DMS53 (cell line): ENCODE measurements around the gene TAF3.

Source experiments
- DNase-seq: peaks from one replicate; lab custom pipeline; 2025; lab: John Stamatoyannopoulos, UW

The TAF3 gene

GRCh38 chr10:7811000-7811399, 7.3 kb upstream of the TAF3 start:
- peak; percentile 45 for DNase-seq

- DNase-seq: peak; percentile 71
Observed at GRCh38 chr10:7811743-7812142, 6.6 kb upstream of the TAF3 start.

- DNase-seq: peak; percentile 36
Observed at GRCh38 chr10:7813481-7813880, 4.8 kb upstream of the TAF3 start.

GRCh38 chr10:7817576-7817975, 729 bp upstream of the TAF3 start:
- DNase-seq: peak; percentile 48

- DNase-seq: no peak
Observed at GRCh38 chr10:7817984-7818294, 366 bp upstream of the TAF3 start.

GRCh38 chr10:7819121-7819460, 786 bp downstream of the TAF3 start:
- DNase-seq: peak; percentile 64

- no peak for DNase-seq
Observed at GRCh38 chr10:7824251-7824650, 5.9 kb downstream of the TAF3 start.

- peak; percentile 45 for DNase-seq
Observed at GRCh38 chr10:7826971-7827370, 8.7 kb downstream of the TAF3 start.

GRCh38 chr10:7829289-7829834, 11.1 kb downstream of the TAF3 start:
- no peak for DNase-seq

GRCh38 chr10:7832060-7832459, 13.8 kb downstream of the TAF3 start:
- DNase-seq: no peak

GRCh38 chr10:7833210-7833609, 14.9 kb downstream of the TAF3 start:
- DNase-seq: no peak

GRCh38 chr10:7834262-7834661, 16.0 kb downstream of the TAF3 start:
- DNase-seq: no peak

- no peak for DNase-seq
Observed at GRCh38 chr10:7836571-7836970, 18.3 kb downstream of the TAF3 start.

- no peak for DNase-seq
Observed at GRCh38 chr10:7846591-7846990, 28.3 kb downstream of the TAF3 start.

GRCh38 chr10:7853226-7853842, 35.0 kb downstream of the TAF3 start:
- no peak for DNase-seq

GRCh38 chr10:7853890-7854289, 35.6 kb downstream of the TAF3 start:
- peak; percentile 15 for DNase-seq

GRCh38 chr10:7855205-7855604, 36.9 kb downstream of the TAF3 start:
- no peak for DNase-seq

GRCh38 chr10:7856678-7857077, 38.4 kb downstream of the TAF3 start:
- no peak for DNase-seq

- no peak for DNase-seq
Observed at GRCh38 chr10:7857262-7857661, 39.0 kb downstream of the TAF3 start.

- DNase-seq: no peak
Observed at GRCh38 chr10:7861509-7862120, 43.3 kb downstream of the TAF3 start.

GRCh38 chr10:7862121-7862514, 43.8 kb downstream of the TAF3 start:
- no peak for DNase-seq

GRCh38 chr10:7866176-7866575, 47.9 kb downstream of the TAF3 start:
- no peak for DNase-seq

- DNase-seq: peak; percentile 66
Observed at GRCh38 chr10:7872041-7872442, 53.7 kb downstream of the TAF3 start.

- no peak for DNase-seq
Observed at GRCh38 chr10:7874864-7875263, 56.6 kb downstream of the TAF3 start.
